ENCODE results near the gene EDC4.
"Not testable (repeated sequence)": the region's sequence is repeated elsewhere in the genome, so short reads cannot be mapped to it uniquely, and the experiment has no call there.

EDC4 gene, protein sequence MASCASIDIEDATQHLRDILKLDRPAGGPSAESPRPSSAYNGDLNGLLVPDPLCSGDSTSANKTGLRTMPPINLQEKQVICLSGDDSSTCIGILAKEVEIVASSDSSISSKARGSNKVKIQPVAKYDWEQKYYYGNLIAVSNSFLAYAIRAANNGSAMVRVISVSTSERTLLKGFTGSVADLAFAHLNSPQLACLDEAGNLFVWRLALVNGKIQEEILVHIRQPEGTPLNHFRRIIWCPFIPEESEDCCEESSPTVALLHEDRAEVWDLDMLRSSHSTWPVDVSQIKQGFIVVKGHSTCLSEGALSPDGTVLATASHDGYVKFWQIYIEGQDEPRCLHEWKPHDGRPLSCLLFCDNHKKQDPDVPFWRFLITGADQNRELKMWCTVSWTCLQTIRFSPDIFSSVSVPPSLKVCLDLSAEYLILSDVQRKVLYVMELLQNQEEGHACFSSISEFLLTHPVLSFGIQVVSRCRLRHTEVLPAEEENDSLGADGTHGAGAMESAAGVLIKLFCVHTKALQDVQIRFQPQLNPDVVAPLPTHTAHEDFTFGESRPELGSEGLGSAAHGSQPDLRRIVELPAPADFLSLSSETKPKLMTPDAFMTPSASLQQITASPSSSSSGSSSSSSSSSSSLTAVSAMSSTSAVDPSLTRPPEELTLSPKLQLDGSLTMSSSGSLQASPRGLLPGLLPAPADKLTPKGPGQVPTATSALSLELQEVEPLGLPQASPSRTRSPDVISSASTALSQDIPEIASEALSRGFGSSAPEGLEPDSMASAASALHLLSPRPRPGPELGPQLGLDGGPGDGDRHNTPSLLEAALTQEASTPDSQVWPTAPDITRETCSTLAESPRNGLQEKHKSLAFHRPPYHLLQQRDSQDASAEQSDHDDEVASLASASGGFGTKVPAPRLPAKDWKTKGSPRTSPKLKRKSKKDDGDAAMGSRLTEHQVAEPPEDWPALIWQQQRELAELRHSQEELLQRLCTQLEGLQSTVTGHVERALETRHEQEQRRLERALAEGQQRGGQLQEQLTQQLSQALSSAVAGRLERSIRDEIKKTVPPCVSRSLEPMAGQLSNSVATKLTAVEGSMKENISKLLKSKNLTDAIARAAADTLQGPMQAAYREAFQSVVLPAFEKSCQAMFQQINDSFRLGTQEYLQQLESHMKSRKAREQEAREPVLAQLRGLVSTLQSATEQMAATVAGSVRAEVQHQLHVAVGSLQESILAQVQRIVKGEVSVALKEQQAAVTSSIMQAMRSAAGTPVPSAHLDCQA (N-terminal part only)

DNA sequence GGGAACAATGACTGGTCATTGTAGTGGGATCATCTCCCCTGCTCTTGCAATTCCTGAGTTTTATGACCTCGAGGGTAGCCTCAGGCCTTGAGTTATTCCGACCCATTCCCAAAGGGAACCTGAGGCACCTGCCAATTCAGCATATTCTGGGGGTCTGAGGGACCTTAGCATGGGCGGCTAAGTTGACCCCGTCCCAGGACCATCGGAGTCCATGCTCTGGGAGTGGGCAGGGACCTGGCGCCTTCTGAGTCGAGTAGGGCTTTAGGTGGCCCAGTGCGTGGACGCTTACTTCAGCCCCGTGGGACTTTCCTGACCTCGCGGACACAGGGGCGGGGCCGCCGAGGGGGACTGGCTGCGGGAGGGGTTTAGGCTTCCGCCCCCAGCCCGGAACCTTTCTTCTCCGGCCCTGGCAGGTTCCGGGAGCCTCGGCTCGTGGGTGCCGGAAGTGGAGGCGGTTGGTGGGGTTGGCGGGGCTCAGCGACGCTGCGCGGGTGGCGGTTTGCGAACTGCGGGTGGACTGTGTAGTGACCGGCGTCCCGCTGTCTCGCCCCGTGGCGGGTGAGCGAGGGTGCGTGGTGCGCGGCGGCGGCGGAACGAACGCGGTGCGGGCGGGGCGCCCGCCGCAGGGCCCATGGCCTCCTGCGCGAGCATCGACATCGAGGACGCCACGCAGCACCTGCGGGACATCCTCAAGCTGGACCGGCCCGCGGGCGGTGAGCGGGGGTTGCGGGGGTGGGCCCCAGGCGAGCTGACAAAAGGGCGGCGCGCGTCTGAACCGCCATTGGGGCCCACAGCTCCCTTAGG, at the start of gene EDC4:
Gene EDC4 (plus strand): TSS at position 422 of the 804 bp plus-strand sequence. CDS start 210 bp downstream, at position 632.
- DNase-seq = peak; percentile 89 to 91

DNA sequence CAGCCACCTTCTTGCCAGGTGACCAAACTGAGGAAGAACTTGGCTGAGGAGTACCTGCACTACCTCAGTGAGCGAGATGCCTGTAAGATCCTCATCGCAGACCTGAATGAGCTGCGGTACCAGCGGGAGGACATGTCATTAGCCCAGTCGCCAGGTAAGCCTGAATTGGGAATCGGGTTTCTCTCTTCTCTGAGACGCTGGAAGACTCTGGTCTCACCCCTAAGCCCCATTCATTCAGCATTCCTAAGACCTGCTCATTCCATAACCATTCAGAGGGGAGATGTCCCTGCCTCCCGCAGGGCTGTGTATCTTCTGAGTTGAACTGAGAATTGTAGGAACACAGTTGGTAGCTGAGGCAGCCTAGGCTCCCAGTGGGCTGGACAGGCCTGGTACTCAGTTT, 47.7 kb upstream of the EDC4 start:
- no peak for DNase-seq

- DNase-seq = no peak
Observed at GRCh38 chr16:67825906-67826305, 46.9 kb upstream of the EDC4 start.

- no peak for DNase-seq
Observed at GRCh38 chr16:67828651-67829050, 44.2 kb upstream of the EDC4 start.

- no peak for DNase-seq
Observed at GRCh38 chr16:67833030-67833414, 39.8 kb upstream of the EDC4 start.

DNA sequence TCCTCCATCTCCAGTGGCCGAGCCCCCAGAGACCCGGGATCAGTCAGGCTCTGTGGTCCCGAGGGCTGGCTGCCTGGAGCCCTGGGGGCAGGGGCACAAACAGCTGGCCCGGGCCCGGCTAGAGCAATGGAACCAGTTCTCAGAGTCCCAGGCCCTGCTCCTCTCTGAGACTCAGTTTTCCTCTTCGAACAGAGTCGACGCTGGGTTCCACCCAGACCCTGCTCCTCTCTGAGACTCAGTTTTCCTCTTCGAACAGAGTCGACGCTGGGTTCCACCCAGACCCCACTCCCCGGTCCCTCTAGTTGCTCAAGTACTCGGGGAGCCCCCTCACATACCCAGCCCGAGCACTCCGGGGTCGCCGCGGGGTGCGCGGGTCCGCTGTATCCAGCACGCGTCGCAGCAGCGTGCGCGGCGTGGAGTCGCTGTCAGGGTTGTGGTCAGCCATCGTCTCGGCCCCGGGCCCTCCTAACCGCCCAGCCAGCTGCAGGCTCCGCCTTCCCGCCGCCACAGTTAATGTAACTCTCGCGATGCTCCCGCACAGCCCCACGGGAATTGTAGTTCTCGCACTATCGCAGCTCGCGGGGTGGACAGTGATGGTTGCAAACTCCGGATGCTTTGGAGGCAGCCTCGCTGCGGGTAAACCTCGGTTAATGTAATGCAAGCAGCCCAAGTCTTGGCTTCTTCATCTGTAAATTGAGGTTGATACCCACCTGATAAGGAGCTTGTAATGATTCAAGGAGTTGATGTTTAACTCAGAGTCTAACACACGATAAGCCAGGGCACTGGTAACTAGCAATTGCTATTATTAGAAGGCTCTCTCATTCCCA, 39.2 kb upstream of the EDC4 start:
- peak; percentile 94 for DNase-seq

- DNase-seq = no peak
Observed at GRCh38 chr16:67834242-67834614, 38.6 kb upstream of the EDC4 start.

GRCh38 chr16:67837190-67837589, 35.7 kb upstream of the EDC4 start:
- DNase-seq = not testable (repeated sequence)

- DNase-seq = no peak
Observed at GRCh38 chr16:67837811-67838210, 35.0 kb upstream of the EDC4 start.

DNA sequence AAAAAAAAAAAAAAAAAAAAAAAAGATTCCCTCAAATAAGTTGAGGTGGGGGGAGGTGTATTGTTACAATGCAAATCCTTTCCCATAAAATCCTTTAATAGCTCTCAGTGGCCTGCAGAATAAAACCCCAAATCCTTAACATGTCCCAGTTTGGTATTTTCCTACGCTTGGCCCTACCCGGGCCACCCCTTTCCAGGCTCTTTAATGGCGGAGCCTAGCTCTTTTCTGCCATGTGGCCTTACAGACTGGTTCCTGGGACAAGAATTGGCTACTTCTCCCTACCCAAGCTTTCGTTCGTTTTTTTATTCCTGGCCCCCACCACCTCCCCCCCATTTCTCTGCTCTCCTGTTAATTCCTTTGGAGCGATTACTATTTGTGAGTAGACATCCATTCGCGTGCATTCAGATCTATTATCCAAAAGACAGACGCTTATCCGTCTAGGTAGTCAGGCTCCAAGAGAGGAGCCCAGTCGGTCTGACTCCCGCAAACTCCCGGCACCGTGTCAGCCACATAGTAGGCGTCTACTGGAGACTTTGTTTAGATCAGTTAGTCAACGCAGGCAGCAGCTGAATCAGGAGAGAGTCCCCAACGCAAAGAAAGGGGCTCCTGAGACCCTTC, 31.5 kb upstream of the EDC4 start:
- no peak for DNase-seq

- DNase-seq = peak; percentile 95
Observed at GRCh38 chr16:67841816-67842508, 30.9 kb upstream of the EDC4 start, which contains the start of gene THAP11. THAP11 (plus strand) TSS chr16:67842320; CDS start chr16:67842555, 235 bp downstream.

- peak; percentile 64 to 65 for DNase-seq
Observed at GRCh38 chr16:67842509-67843342, 30.1 kb upstream of the EDC4 start.

DNA sequence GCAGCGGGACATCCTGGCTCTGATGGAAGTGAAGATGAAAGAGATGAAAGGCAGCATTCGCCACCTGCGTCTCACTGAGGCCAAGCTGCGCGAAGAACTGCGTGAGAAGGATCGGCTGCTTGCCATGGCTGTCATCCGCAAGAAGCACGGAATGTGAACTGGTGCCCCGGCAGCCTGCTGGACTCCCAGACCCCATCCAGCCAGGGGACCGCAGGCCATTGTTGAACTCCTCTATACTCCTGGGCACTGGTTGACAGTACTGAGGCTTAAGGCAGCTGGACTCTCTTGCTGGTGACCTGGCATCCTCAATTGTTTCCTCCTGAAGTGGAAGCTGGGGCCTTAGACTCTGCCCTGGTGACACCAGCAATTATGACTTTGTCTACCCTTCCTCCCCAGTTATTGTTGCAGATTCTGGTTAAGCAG, 29.5 kb upstream of the EDC4 start:
- DNase-seq = no peak

DNA sequence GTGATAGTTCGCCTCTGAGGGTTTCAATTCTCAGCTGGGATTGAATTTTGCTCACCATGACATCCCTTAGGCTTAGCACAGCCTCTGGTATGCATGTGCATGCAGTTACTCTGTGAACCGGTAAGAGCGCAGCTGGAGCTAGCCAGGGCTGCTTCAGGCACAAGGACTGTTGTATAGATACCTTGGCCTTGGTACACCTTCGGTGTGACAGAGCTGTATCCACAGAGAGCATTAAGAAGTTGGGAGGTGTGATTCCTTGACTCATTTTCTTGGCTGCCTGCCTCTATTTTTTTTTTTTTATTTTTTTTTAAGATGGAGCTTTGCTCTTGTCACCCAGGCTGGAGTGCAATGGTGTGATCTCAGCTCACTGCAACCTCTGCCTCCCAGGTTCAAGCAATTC, 28.4 kb upstream of the EDC4 start:
- DNase-seq = no peak

DNA sequence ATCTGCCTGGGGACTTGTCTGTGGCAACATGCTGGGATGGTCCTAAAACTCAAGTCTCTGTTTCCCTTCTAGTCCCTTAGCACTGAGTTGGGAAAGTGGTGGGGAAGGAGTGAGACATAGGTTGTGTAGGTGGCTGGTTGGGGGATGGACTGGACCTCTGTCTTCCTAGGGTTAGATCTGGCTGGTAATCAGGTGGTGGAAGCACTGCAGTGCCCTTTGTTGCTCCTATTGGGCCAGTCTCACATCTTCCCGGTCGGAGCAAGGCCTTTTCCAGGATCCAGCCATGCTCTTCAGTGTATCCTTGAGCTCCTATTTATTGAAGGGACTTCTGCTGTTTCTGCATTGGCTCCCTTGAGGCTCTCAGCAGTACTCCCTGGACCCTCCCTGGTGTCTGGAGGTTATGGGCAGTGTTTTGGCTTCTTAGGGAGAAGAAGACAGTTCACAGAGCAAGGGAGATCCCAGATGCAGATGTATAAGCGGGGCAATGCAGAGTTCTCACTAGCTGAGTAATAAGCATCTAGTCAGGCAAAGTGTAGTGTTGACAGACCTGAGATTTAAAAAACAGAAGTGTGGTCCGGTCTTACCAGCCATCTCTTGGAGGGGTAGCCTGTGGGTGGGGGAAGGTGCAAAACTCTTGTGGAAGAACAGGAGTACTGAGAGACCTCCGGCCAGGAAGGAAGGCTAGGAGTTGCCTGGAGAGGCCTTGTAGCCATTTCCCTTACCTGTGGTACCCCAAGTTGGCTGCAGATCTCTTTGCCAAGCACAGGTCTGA, 27.4 kb upstream of the EDC4 start:
- no peak for DNase-seq

DNA sequence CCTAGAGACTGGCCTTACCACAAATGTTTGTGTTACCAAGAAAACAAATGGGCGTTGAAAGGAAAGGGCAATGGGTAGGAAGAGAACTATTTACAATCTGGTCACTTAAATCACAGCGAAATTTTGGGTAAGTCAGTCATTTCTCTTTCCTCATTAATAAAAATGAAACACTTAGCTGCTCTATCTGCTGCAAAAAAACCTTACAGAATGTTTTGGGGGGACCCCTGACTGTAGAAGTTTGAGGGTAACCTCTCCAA, 26.9 kb upstream of the EDC4 start:
- no peak for DNase-seq

DNA sequence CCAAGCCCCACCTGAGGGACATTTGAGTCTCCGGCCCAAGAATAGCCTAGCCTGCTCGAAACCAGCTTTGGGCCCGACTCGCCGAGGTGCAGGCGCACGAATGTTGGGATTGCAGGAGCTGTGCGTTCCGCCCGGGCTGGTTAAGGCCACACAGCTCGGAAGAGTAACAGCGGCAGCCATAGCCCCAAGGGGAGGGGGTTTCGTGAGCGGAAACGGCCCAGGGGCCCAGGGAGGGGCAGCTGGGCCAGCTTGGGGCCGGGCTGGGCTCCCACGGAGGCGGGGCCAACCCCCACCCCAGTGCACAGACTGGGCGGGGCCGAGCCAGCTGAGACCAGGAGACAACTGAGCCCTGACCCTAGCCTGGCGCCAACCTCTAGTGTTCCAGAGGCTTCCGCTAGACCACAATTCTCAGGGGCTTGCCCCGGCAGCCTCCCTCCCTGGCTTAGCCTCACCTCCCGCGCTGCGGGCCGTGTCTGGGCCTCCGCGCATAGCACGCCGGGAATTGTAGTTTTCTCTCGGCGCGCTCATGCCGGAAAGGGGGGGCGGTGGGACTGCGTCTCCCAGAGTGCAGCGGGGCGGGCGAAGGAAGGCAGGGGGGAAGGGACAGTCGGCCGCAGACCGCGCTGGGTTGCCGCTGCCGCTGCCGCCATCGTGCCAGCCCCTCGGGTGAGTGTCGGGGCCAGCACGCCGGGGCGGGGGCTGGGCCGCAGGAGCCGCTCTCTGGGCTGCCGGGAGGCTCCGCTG, 26.4 kb upstream of the EDC4 start, which contains the start of gene NUTF2:
Gene NUTF2 (plus strand): TSS at position 614 of the 744 bp plus-strand sequence. CDS start 18,198 bp downstream, outside the sequence.
- peak; percentile 95 to 96 for DNase-seq
